HG02623 (cell line): ENCODE measurements around the gene LCN1.
"Not testable (repeated sequence)": the region's sequence is repeated elsewhere in the genome, so short reads cannot be mapped to it uniquely, and the experiment has no call there.

Experiments
- ATAC-seq: cut with Tn5 transposase; IDR thresholded peaks from one replicate; pipeline ENCODE4 v1.9.1; 2021; ENCODE audit warnings: moderate library complexity; ENCODE audit not compliant: unreplicated experiment

LCN1 gene

DNA sequence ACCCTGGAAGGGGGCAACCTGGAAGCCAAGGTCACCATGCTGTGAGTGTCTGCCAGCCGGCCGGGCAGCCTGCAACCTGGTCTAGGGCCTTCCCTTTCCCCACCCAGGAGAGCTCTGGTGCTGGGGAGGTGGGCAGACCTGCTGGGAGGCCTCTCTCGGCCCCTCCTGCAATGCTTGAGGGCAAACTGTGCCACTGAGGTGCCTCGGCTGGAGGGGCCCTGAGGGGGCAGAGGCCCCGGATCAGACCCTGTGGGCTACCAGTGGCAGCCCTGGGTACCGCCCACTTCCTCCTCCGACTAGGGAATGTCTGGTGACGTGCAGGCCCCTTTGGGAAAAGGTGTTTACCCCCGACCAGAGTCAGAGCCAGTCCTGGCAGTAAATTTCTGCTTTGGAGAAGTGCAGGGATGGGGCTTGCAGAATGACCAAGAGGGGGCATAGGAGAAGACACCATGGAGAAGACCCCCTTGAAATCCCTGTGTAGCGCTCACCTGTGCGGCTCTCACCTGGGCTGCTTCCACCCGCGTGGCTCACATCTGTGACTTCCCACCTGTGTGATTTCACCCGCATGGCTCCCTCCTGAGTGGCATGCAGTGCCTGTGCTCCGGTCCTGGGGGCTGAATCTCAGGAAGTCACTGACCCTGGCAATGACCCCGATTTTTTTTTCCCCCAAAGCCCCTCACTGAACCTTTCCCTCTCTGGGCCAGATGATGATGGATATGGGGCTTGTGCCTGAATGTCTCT is 1.1 kb downstream of the LCN1 start:
- ATAC-seq: no peak

DNA sequence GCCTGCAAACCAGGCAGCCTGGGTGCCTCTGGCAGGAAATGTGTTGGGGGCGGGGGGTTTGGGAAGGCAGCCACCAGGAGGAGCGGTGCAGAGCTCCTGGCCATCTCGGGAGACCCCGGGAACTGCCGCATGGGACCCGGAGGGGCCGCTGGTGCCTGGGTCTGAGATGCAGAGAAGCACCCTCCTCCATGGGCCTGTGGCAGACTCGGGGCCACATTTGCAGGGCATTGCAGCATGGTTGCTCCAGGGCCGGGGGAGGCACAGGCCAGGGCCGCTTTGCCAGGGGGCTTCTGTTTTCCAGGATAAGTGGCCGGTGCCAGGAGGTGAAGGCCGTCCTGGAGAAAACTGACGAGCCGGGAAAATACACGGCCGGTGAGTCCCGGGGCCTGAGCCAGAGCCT is 1.7 kb downstream of the LCN1 start:
- no peak for ATAC-seq

DNA sequence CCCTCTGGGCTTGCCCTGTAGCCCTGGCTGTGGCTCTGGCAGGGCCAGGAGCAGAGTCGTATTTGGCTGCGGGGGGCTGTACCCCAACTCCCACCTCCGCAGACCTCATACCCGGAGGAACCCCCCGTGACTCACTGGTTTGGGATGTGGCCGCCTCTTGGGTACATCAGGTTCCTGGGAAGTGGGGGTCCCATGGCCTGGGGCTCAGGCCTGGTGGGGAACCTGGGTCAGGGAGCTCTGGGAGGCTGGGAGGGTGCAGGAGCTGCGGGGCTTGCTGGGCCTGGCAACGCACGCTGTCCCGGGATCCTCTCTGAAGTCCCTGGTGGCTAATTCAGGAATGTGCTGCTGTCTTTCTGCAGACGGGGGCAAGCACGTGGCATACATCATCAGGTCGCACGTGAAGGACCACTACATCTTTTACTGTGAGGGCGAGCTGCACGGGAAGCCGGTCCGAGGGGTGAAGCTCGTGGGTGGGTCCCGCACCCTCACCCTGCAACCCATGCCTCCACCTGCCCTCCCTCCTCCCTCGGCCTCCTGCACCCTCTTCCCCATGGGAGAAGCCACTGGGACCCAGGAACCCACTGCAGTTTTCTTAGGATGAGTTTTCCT is 2.4 kb downstream of the LCN1 start:
- no peak for ATAC-seq

DNA sequence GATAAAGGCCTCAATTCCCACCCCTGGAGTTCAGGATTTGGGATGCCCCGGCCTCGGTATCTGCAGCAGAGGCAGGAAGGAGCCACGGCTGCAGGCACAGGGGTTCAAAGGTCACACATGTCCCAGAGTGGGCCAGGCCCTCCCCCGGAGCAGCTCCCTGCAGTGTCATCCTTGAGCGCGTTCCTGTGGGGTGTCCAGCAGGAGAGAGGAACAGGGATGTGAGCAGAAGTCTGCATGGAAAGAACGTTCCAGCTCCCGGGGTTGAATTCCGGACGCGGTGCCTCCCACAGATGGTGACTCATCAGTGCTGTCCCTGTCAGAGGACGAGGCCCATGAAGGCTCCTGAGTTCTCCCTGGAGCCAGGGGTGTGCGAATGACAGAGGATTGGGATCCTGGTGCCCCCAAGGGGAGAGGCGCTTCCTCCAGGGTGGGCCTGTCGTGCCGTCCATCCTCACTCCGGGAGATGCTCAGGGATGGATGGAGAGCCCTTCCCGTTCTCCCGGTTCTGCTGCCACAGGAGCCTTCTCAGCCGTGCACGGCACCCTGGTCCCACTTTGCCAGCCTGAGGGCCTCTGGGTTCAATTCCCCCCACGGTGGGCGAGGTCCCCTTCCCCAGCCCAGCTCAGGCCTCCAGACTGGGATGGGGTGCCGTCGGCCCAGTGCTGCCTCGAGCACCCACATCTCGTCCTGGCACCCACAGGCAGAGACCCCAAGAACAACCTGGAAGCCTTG is 3.1 kb downstream of the LCN1 start:
- ATAC-seq: no peak

DNA sequence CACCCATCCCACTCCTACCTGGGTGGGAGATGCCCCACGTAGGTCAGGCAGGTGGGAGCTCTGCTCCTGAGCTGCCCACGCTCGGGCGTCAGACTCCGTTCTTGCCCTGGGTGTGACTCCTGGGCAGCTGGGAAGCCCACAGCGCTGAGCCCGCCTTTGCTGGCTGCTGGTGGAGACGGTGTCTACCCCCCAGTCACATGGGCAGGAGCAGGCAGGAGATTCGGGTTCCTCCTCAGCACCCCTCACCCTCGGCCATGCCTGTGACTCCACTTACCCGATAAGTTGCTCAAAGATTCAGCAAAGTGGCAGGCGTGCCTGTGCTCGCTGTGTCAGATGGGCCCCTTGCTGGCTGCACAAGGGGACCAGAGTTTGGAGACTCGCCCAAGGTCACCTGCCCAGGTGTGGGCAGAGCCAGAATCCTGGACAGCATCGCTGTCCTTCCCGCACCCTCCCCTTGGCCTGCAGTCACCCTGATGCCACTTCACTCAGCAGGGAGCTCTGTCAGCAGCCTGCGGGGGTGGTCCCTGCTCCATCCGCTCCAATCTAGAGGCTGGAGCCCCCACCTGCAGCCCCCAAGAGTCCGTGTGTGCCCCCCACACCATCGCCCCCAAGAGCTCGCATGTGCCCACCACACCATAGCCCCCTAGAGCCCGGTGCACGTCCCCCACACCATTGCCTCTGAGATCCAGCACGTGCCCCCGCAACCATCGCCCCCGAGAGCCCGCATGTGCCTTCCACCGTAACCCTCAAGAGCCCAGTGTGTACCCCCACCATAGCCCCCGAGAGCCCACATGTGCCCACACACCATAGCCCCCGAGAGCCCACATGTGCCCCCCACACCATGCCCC is 4.2 kb downstream of the LCN1 start:
- ATAC-seq: no peak

DNA sequence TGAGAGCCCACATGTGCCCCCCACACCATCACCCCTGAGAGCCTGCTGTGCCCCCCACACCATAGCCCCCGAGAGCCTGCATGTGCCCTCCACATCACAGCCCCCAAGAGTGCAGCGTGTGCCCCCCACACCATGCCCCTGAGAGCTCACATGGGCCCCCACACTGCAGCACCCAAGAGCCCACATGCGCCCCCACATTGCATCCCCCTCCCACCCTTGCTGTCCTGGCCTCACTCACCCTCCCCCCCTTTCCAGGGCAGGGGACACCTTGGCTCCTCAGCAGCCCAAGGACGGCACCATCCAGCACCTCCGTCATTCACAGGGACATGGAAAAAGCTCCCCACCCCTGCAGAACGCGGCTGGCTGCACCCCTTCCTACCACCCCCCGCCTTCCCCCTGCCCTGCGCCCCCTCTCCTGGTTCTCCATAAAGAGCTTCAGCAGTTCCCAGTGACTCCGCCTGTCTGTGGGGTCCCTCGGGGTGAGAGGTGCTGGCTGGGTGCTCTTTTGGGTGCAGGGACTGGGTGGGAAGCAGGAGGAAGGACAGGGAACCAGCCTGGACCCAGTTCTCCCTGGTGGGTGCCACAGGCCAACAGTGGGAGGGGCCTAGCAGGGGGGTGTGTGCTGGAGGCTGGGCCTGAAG is 5.0 kb downstream of the LCN1 start:
- no peak for ATAC-seq

DNA sequence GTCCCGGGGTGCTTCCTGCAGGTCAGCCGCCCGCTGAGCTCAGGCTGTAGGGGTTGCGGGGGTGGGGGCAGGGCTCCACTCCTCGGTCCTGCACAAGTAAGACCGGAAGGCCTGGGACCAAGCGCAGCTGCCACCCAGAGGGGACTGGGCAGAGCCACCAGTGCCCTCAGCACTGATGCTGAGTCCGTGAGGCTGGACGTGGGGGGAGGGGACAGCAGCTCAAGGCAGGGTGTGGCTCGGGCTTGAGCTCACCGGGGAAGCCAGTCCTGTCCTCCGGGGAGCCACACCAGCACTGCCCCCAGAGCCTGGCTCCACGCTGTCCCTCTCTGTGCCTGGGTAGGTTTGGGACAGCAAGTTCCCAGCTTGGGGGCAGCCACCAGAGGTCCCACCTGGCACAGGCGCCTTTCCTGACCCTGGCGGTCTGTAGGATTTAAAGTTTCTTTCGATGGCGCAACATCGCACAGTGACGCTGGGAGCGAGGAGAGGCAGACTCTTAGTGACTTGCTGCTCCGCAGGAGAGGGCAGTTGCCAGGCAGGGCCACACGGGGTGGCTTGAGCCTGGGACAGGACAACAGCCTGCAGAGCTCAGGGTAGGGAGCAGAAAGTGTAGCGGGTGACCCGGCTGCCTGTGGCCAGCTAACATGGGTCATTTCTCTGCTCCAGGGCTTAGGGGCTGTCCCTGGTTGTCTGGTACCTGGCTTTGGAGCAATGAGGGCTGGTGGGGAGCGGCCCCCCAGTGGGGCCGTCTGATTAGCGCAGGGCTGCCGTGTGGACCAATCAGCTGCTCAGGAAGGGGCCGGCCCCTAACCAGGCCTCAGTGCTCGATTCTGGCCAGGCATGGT is 5.7 kb downstream of the LCN1 start:
- ATAC-seq: no peak

DNA sequence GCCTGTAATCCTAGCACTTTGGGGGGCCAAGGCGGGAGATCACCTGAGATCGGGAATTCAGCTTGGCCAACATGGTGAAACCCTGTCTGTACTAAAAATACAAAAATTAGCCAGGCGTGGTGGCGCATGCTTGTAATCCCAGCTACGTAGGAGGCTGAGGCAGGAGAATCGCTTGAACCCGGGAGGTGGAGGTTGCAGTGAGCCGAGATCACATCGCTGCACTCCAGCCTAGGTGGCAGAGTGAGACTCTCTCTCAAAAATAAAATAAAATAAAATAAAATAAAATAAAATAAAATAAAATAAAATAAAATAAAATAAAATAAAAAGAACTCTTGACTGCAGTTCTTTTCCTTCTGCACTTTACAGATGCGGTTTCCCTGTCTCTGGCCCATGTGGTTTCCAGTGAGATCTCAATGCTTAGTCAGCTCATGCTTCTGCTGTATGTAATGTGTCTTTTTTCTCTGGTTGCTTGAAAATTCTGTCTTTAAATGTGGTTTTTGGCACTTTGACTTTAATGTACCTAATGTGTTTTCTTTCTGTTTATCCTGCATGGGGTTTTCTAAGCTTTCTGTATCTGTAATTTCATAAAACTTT is 7.7 kb downstream of the LCN1 start:
- ATAC-seq: not testable (repeated sequence)

DNA sequence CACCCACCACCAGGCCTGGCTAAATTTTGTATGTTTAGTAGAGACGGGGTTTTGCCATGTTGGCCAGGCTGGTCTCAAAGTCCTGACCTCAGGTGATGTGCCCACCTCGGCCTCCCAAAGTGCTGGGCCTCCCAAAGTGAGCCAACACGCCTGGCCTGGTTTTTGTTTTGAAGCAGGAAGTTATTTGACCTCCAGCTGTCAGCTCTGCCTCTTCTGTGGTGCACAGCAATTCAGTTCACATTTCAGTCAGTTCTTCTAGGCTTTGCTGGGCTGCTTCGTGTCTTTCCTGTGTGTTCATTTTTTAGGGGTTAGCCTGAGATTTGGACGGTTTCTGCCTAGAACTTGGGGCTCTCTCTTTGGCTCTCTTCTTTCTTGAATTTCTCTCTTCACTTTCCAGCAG is 8.9 kb downstream of the LCN1 start:
- ATAC-seq: no peak

DNA sequence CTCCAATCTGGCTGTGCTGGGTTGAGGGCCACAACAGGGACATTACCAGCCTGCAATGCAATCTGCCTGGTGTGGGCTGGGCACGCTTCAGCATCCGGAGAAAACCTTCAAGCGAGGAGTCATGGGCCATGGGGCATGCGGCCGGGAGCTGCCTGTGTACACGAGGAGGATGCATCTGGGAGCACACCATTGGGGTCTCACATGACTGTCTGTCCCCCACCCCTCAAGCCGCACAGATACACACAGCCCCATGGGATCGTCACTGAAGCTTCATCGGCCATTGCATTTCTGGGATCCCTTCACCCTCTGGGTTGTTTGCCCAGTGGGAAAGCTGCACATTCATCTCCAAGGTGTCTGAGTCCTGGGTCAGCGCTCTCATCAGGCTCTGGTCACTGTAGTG is 9.9 kb downstream of the LCN1 start:
- no peak for ATAC-seq

DNA sequence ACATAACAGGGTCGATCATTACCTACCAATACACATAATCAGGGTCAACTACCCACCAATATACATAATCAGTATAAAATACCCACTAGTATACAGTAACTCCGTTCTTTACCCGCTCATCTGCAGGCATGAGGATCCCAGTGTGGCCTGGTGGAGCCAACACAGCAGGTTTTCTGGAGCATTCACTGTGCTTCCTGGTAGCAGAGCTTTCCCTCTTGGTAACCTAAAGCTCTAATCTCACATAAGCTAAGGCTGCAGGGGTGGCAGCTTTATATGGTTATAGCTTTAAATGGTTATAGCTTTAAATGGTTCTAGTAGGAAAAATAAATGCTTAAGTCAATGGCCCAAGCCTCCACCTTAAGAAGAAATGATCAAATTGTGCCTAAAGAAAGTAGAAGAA is 11.9 kb downstream of the LCN1 start:
- ATAC-seq: no peak

DNA sequence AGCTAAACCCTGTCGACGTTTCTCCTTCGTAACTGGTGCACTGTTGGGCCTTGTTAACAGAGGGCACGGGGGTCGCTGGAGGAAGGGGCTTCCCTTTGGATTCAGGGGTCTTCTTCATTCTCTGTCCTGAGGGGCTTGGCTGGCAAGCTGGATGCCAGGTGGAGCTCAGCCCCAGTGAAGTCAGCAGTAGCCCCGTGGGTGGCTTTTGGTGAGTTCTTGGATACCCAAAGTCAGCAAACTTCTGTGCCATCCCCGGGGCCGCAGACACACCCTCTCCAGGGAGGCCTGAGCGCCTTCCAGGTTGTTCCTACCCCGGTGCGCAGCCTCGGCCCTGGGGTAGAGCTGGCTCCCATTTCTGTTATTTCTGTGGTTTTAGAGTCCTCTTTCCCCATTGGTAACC is 12.4 kb downstream of the LCN1 start:
- no peak for ATAC-seq

DNA sequence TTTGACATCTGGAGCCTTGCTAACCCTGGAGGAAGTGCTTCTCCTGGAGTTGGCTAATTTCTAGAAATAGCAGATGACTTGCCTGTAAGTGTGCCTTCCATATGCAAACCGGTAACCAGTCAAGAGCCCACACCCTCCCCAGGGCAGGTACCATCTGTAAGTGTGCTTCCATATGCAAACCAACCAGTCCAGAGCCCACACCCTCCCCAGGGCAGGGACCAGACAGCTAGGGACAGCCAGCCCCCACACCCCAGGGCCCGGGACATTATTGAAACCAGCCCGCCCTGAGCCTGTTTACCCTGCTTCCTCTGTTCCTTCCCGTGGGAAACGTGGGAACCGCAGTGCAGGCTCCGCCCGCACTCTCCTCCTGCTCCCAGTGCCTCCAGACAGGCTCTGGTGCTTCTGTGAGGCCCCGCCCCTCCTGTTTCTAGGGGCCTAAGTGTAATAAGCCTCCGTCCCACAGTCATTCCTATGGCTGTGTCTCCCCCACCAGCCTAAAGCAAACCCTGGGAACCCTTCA is 13.0 kb downstream of the LCN1 start:
- not testable (repeated sequence) for ATAC-seq

DNA sequence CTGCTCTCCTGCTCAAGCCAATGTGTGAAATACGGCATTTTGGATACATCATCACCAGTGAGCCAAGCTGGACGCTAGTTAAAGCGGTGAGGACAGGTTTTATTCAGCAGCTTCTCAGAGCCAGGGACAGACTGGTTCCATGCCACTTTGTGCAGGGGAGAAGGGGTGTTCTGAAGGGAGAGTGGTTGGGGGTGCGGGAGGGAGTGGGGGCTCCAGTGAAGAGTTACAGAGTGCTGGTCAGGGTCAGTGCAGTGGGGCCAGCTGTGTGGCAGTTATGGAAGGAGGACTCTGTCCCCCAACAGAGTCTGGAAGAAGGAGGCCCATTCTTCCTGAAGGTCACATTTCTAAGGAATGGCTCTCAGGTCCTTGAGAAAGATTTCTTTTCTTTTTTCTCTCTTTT is 13.6 kb downstream of the LCN1 start:
- ATAC-seq: not testable (repeated sequence)

DNA sequence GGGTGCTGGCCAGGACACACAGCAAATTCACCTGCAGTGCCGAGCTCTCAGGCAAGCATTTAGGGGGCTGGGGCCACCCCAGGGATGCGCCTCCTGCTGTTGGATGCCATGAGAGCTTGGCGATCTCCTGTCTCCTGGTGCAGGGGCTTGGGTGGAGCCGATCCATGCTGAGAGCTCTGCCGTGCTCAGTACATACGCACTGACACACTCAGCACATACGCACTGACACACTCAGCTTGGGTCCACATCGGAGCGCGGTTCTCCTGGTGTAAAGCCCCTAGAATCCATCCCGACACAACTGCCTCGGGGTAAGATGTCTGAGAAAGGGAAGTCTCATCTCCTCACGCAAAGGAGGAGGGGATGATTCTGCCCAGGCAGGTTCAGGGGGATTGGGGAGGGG is 14.4 kb downstream of the LCN1 start:
- ATAC-seq: not testable (repeated sequence)

DNA sequence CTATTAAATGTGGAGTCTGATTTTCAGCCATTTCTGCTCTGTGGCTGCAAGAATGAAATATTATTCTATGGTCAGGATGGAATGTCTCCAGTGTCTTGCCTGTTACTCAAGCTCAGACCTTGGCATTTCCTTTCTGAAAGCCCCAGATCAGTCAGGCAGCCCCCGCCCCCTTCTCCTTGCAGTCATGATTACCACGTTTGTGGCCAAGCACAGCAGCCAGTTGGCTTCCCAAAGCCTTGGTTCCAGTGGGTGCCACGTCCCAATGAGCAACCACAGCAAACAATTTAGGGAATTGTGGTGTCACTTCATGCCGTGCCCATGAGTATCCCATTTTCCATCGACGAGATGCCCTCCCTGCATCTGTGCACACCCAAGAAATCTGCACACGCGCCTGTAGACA is 15.0 kb downstream of the LCN1 start:
- ATAC-seq: no peak

DNA sequence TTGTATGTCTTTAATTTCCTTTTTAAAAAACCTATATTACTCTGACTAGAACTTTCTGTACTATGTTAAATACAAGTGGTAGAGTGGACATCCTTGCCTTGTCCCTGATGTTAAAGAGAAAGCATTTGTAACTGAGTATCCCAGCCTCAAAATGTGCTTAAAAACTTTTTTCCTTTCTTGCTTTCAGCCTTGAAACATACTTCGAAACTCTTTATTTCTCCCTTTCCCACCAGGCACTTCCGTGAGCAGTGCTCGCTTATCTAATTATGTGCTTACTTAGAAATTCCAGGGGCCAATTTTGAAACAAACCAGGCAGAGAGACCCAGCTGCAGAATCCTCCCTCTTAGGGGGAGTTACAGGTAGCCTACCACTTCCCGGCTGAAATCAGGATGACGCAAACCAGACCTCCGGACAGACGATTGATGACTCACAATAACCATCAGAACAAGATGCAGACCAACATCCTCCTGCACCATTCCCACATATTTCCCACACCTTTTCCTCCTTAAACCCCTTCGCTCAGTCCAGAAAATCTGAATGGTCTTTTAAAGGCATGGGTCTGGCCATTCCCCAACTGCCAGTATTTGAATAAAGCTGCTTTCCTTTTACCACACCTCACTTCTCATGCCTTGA is 22.1 kb downstream of the LCN1 start:
- ATAC-seq: not testable (repeated sequence)

DNA sequence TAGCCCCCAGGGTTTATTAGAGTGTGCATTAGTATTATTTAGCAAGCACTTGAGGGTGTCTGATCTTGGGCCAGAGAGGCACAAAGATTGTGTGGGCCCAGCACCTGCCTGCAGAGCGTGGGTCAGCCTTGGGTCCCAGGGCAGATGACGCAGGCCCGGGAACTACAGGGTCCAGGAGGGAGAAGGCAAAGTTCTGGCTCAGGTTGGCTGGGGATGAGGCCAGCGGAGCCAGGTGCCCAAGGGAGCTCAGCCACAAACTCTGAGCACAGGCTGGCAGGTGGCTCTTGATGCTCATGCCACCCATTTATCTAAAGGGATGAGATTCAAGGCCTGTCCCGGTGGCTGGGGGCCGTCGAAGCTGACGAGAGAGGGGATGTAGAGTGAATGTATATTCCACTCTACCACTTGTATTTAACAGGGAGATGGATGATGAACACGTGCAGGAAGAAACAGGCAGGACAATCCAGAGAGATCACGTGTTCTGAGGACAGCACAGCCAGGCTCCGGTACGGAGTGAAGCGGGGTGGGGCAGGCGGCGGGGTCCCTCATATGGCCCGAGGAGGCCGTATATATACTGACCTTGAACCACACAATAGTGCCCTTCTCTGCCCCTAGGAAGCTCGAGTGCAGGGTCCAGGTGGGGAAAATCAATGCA is 23.9 kb downstream of the LCN1 start:
- ATAC-seq: no peak
